HepG2 (cell line): Measurements from ENCODE around the gene TAF3. TPM values are rescaled to one million over a fixed set of nuclear protein-coding genes. Genes with fewer than 3 reads are reported as not detected.

Experiments
- ELF3 ChIP-seq: IDR thresholded peaks from 2 replicates; pipeline ENCODE4 v1.6.1; 2016; ENCODE audit warnings: missing genetic modification reagents, missing compliant biosample characterization
- FOXO4 ChIP-seq: sonication (generic); formaldehyde crosslinking; conservative IDR thresholded peaks from 2 replicates; pipeline ENCODE4 v1.8.1; 2023; ENCODE audit warnings: missing genetic modification reagents
- KLF11 ChIP-seq: IDR thresholded peaks from 2 replicates; pipeline ENCODE4 v1.6.1; 2016; ENCODE audit warnings: missing compliant biosample characterization
- MLX ChIP-seq: IDR thresholded peaks from 2 replicates; pipeline ENCODE4 v1.6.1; 2016
- MYC ChIP-seq: sonication (generic); formaldehyde crosslinking; IDR thresholded peaks from 2 replicates; pipeline ENCODE4 v1.9.0; 2021; ENCODE audit warnings: missing genetic modification reagents, borderline replicate concordance
- PHB2 ChIP-seq: fragments of 450-650 bp; IDR thresholded peaks from 2 replicates; pipeline ENCODE4 v1.6.1; 2018; ENCODE audit not compliant: partially characterized antibody
- SMYD3 ChIP-seq: sonication (generic); formaldehyde crosslinking; IDR thresholded peaks from 2 replicates; pipeline ENCODE4 v1.8.1; 2023; ENCODE audit warnings: mild to moderate bottlenecking, missing genetic modification reagents
- ZFP37 ChIP-seq: sonication (generic); formaldehyde crosslinking; IDR thresholded peaks from 2 replicates; pipeline ENCODE4 v1.4.0; 2020; ENCODE audit warnings: missing genetic modification reagents, borderline replicate concordance
- ZIK1 ChIP-seq: sonication (generic); formaldehyde crosslinking; IDR thresholded peaks from 2 replicates; pipeline ENCODE4 v1.5.0; 2020; ENCODE audit warnings: mild to moderate bottlenecking, low read depth, missing genetic modification reagents, borderline replicate concordance
- ZMAT5 ChIP-seq: sonication (generic); formaldehyde crosslinking; IDR thresholded peaks from 2 replicates; pipeline ENCODE4 v1.5.0; 2020; ENCODE audit warnings: mild to moderate bottlenecking, low read depth, missing genetic modification reagents, borderline replicate concordance
- ZNF234 ChIP-seq: sonication (generic); formaldehyde crosslinking; conservative IDR thresholded peaks from 2 replicates; pipeline ENCODE4 v1.5.1; 2020; ENCODE audit warnings: mild to moderate bottlenecking, missing genetic modification reagents
- ZNF512B ChIP-seq: sonication (generic); formaldehyde crosslinking; IDR thresholded peaks from 2 replicates; pipeline ENCODE4 v1.5.1; 2020; ENCODE audit warnings: missing genetic modification reagents, mild to moderate bottlenecking, borderline replicate concordance
- ZNF646 ChIP-seq: sonication (generic); formaldehyde crosslinking; IDR thresholded peaks from 2 replicates; pipeline ENCODE4 v1.9.0; 2021; ENCODE audit warnings: mild to moderate bottlenecking, missing genetic modification reagents
- ZNF652 ChIP-seq: IDR thresholded peaks from 2 replicates; pipeline ENCODE4 v1.6.1; 2016; ENCODE audit warnings: low read depth, borderline replicate concordance
- polyA plus RNA-seq, 8 experiments: library from polyadenylated mRNA; depleted of rRNA in 3 of 8; stranded (reverse) in 7 of 8; unstranded in 1 of 8; fragments of >200 nt; fragmentation: Illumina TruSeq in 4 of 8; extraction: Trizol in 4 of 8; gene quantifications; 2 replicates each; pipeline versions ENCODE4 v1.2.1 to v1.2.3, GENCODE V29; 2011 to 2016; ENCODE audit warnings: low read depth in 4 of 8, missing spikeins in 1 of 8, mixed read lengths in 1 of 8; ENCODE audit not compliant: insufficient read depth in 1 of 8
- total RNA-seq, 5 experiments: library from RNA; depleted of rRNA; stranded (reverse); fragments of >200 nt; fragmentation: Illumina TruSeq; extraction: Trizol; gene quantifications; 2 replicates each; pipeline ENCODE4 v1.2.3, GENCODE V29; 2016; ENCODE audit warnings: low read depth in 1 of 5

Gene TAF3
- total and polyA plus RNA-seq, 2 of the 13 experiments (the other 11 are each of a cell fraction or from before 2014, with no cell fraction given) = 1.7 to 2.9 TPM

GRCh38 chr10:7942859-7943258 is 124.6 kb downstream of the TAF3 start (continued):
- TF ChIP-seq ZNF646 (CRISPR knock-in tag) = 0 out of 2 replicates have a peak, but pooled peaks have one; percentile 48
- TF ChIP-seq ZIK1 (CRISPR knock-in tag) = no peak
- TF ChIP-seq ZMAT5 (CRISPR knock-in tag) = no peak
- TF ChIP-seq ZFP37 (CRISPR knock-in tag) = no peak
- TF ChIP-seq SMYD3 (CRISPR knock-in tag) = no peak
- TF ChIP-seq ZNF234 (CRISPR knock-in tag) = no peak
- no peak for TF ChIP-seq FOXO4
- TF ChIP-seq ELF3 (CRISPR knock-in tag) = 0 out of 2 replicates have a peak, but pooled peaks have one; percentile 22
- TF ChIP-seq KLF11 = no peak
- no peak for TF ChIP-seq MLX (CRISPR knock-in tag)
- TF ChIP-seq MYC = no peak
- no peak for TF ChIP-seq PHB2
- no peak for TF ChIP-seq ZNF652 (CRISPR knock-in tag)
- TF ChIP-seq ZNF512B (CRISPR knock-in tag) = no peak
